BLaER1 (cell line): ENCODE results near the gene PPP1R12B.
"Not testable (repeated sequence)": the region's sequence is repeated elsewhere in the genome, so short reads cannot be mapped to it uniquely, and the experiment has no call there.

ENCODE experiments used
- H3K27ac ChIP-seq: shearing (Covaris generic); formaldehyde crosslinking; 2 replicates; pipeline ENCODE4 v1.8.1; 2022
- H3K27me3 ChIP-seq: shearing (Covaris generic); formaldehyde crosslinking; 2 replicates; pipeline ENCODE4 v1.8.1; 2022
- H3K36me3 ChIP-seq: shearing (Covaris generic); formaldehyde crosslinking; 2 replicates; pipeline ENCODE4 v1.8.1; 2022
- H3K4me1 ChIP-seq: shearing (Covaris generic); formaldehyde crosslinking; 2 replicates; pipeline ENCODE4 v1.8.1; 2022
- H3K4me2 ChIP-seq: shearing (Covaris generic); formaldehyde crosslinking; 2 replicates; pipeline ENCODE4 v1.8.1; 2022
- H3K4me3 ChIP-seq: shearing (Covaris generic); formaldehyde crosslinking; 2 replicates; pipeline ENCODE4 v1.8.1; 2022
- H3K9ac ChIP-seq: shearing (Covaris generic); formaldehyde crosslinking; 2 replicates; pipeline ENCODE4 v1.8.1; 2022
- H3K9me3 ChIP-seq: shearing (Covaris generic); formaldehyde crosslinking; 2 replicates; pipeline ENCODE4 v1.8.1; 2022
- H4K20me1 ChIP-seq: shearing (Covaris generic); formaldehyde crosslinking; 2 replicates; pipeline ENCODE4 v1.8.1; 2022
- Cebpa-rat ChIP-seq: shearing (Covaris generic); IDR thresholded peaks from 2 replicates; pipeline ENCODE4 v1.8.1; 2022

The PPP1R12B gene

GRCh38 chr1:202484032-202484431 is 135.5 kb downstream of the PPP1R12B start:
- not testable (repeated sequence) for H4K20me1 ChIP-seq, H3K27ac ChIP-seq, H3K4me3 ChIP-seq, H3K9ac ChIP-seq, H3K27me3 ChIP-seq
- Histone ChIP-seq H3K4me2 (peak overlapping the region; percentile 66), H3K36me3 (peaks cover 10% of the 10 kb centered on the region; the same call in 1 of the 2 replicates), H3K9me3 (peaks cover 10% of the 10 kb centered on the region), H3K4me1 (peaks cover 86% of the 10 kb centered on the region)

- not testable (repeated sequence) for H4K20me1 ChIP-seq
- Histone ChIP-seq H3K4me3 (peak overlapping the region; percentile 39; the same call in 1 of the 2 replicates), H3K4me2 (peak overlapping the region; percentile 66)
Observed at GRCh38 chr1:202484820-202485219, 136.3 kb downstream of the PPP1R12B start.

GRCh38 chr1:202488178-202488649 is 139.7 kb downstream of the PPP1R12B start:
- H3K4me3 ChIP-seq, H4K20me1 ChIP-seq, H3K27ac ChIP-seq, H3K9ac ChIP-seq, H3K27me3 ChIP-seq: not testable (repeated sequence)
- peaks cover 17% of the 10 kb centered on the region; the same call in 1 of the 2 replicates for H3K36me3 ChIP-seq
- H3K9me3 ChIP-seq: peaks cover 10% of the 10 kb centered on the region
- H3K4me1 ChIP-seq: peaks cover 49% of the 10 kb centered on the region
- H3K4me2 ChIP-seq: peak overlapping the region; percentile 49

More at GRCh38 chr1:202484820-202485219, 136.3 kb downstream of the PPP1R12B start:
- Histone ChIP-seq H3K36me3 (peaks cover 11% of the 10 kb centered on the region; the same call in 1 of the 2 replicates), H3K9me3 (peaks cover 10% of the 10 kb centered on the region), H3K4me1 (peaks cover 79% of the 10 kb centered on the region), H3K27ac (0 out of 2 replicates have a peak overlapping the region, but pooled peaks have one; percentile 38)
- not testable (repeated sequence) for H3K27me3 ChIP-seq, H3K9ac ChIP-seq

- H3K4me2 ChIP-seq: peak overlapping the region; percentile 49
- H3K27me3 ChIP-seq, H3K27ac ChIP-seq, H3K4me3 ChIP-seq, H3K9ac ChIP-seq, H4K20me1 ChIP-seq: not testable (repeated sequence)
- peaks cover 17% of the 10 kb centered on the region; the same call in 1 of the 2 replicates for H3K36me3 ChIP-seq
- H3K4me1 ChIP-seq: peaks cover 40% of the 10 kb centered on the region
- H3K9me3 ChIP-seq: peaks cover 10% of the 10 kb centered on the region
Observed at GRCh38 chr1:202489101-202489500, 140.6 kb downstream of the PPP1R12B start.

GRCh38 chr1:202493112-202493511 is 144.6 kb downstream of the PPP1R12B start:
- H3K4me3 ChIP-seq, H3K27me3 ChIP-seq, H3K9me3 ChIP-seq, H4K20me1 ChIP-seq, H3K9ac ChIP-seq, H3K4me2 ChIP-seq, H3K27ac ChIP-seq: not testable (repeated sequence)
- Histone ChIP-seq H3K36me3 (peaks cover 21% of the 10 kb centered on the region), H3K4me1 (peaks cover 18% of the 10 kb centered on the region)

- H3K36me3 ChIP-seq: peaks cover 9% of the 10 kb centered on the region
- H3K9me3 ChIP-seq: no peaks in the 10 kb centered on the region
- no peak overlapping the region for H3K9ac ChIP-seq
- H3K27me3 ChIP-seq: no peaks in the 10 kb centered on the region
- no peaks in the 10 kb centered on the region for H4K20me1 ChIP-seq
- H3K4me3 ChIP-seq: no peak overlapping the region
- no peak overlapping the region for H3K27ac ChIP-seq
- no peak overlapping the region for H3K4me2 ChIP-seq
- TF ChIP-seq Cebpa-rat: no peak
- peaks cover 8% of the 10 kb centered on the region; the same call in 1 of the 2 replicates for H3K4me1 ChIP-seq
Observed at GRCh38 chr1:202498542-202498941, 150.0 kb downstream of the PPP1R12B start.

GRCh38 chr1:202499997-202500396 is 151.5 kb downstream of the PPP1R12B start:
- H3K4me3 ChIP-seq, H3K27me3 ChIP-seq, H3K4me2 ChIP-seq, H3K9me3 ChIP-seq, H3K9ac ChIP-seq, H3K27ac ChIP-seq, H4K20me1 ChIP-seq, H3K4me1 ChIP-seq: not testable (repeated sequence)
- peaks cover 15% of the 10 kb centered on the region for H3K36me3 ChIP-seq

GRCh38 chr1:202501281-202501680 is 152.8 kb downstream of the PPP1R12B start:
- no peak overlapping the region for H3K4me2 ChIP-seq
- no peaks in the 10 kb centered on the region for H3K27me3 ChIP-seq
- no peak overlapping the region for H3K27ac ChIP-seq
- H4K20me1 ChIP-seq: no peaks in the 10 kb centered on the region
- H3K4me1 ChIP-seq: peaks cover 8% of the 10 kb centered on the region; the same call in 1 of the 2 replicates
- H3K9me3 ChIP-seq: no peaks in the 10 kb centered on the region
- H3K36me3 ChIP-seq: peaks cover 6% of the 10 kb centered on the region; the same call in 1 of the 2 replicates
- no peak for TF ChIP-seq Cebpa-rat
- no peak overlapping the region for H3K9ac ChIP-seq
- no peak overlapping the region for H3K4me3 ChIP-seq

- H3K27ac ChIP-seq: no peak overlapping the region
- H3K27me3 ChIP-seq: no peaks in the 10 kb centered on the region
- H3K36me3 ChIP-seq: peaks cover 6% of the 10 kb centered on the region; the same call in 1 of the 2 replicates
- no peak overlapping the region for H3K9ac ChIP-seq
- H3K9me3 ChIP-seq: no peaks in the 10 kb centered on the region
- H4K20me1 ChIP-seq: no peaks in the 10 kb centered on the region
- no peak for TF ChIP-seq Cebpa-rat
- H3K4me2 ChIP-seq: no peak overlapping the region
- H3K4me3 ChIP-seq: no peak overlapping the region
- no peaks in the 10 kb centered on the region for H3K4me1 ChIP-seq
Observed at GRCh38 chr1:202505356-202505755, 156.9 kb downstream of the PPP1R12B start.

- not testable (repeated sequence) for H3K4me1 ChIP-seq, H3K27me3 ChIP-seq, H3K36me3 ChIP-seq, H4K20me1 ChIP-seq, H3K27ac ChIP-seq, H3K4me2 ChIP-seq, H3K9ac ChIP-seq, H3K9me3 ChIP-seq, H3K4me3 ChIP-seq
Observed at GRCh38 chr1:202505880-202506575, 157.5 kb downstream of the PPP1R12B start.

GRCh38 chr1:202508863-202509262 is 160.4 kb downstream of the PPP1R12B start:
- H3K9me3 ChIP-seq, H3K36me3 ChIP-seq, H4K20me1 ChIP-seq, H3K9ac ChIP-seq, H3K27me3 ChIP-seq, H3K4me2 ChIP-seq, H3K27ac ChIP-seq, H3K4me1 ChIP-seq, H3K4me3 ChIP-seq: not testable (repeated sequence)

GRCh38 chr1:202513875-202514274 is 165.4 kb downstream of the PPP1R12B start:
- not testable (repeated sequence) for H3K36me3 ChIP-seq, H3K9ac ChIP-seq, H3K4me3 ChIP-seq, H3K4me1 ChIP-seq, H3K9me3 ChIP-seq, H3K27me3 ChIP-seq, H3K4me2 ChIP-seq, H3K27ac ChIP-seq, H4K20me1 ChIP-seq
